Activated CD4-positive, alpha-beta T cell treated with anti-CD3 and anti-CD28 coated beads for 48 hours (primary cell): Measurements from ENCODE around the gene COL5A1.

Experiments
- DNase-seq: peaks from one replicate; pipeline ENCODE4 v3.0.0-alpha.2; 2020

The COL5A1 gene

DNA sequence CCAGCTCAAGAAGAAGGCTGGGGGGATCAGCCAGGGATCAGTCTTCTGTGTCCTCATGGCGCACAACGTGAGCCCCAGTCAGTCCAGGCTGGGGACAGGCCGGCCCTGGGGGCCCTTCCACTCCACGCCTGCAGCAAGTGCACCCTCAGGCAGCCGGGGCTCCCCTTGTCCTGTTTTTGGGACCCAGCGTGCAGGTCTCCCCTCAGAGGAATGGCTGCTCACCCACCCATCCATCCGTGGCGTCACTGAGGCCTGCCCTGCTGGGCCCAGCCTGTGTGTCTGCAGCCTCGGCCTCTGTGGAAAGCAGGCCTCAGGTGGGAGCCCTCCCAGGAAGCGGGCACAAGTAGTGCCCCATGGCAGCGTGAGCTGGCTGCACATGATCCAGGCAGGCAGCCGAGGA is 186.4 kb downstream of the COL5A1 start:
- DNase-seq: no peak

GRCh38 chr9:134828892-134829291 is 187.3 kb downstream of the COL5A1 start:
- DNase-seq: no peak

GRCh38 chr9:134829356-134829937 is 187.8 kb downstream of the COL5A1 start:
- no peak for DNase-seq

GRCh38 chr9:134830126-134830525 is 188.5 kb downstream of the COL5A1 start:
- no peak for DNase-seq

- no peak for DNase-seq
Observed at GRCh38 chr9:134830926-134831720, 189.5 kb downstream of the COL5A1 start.

DNA sequence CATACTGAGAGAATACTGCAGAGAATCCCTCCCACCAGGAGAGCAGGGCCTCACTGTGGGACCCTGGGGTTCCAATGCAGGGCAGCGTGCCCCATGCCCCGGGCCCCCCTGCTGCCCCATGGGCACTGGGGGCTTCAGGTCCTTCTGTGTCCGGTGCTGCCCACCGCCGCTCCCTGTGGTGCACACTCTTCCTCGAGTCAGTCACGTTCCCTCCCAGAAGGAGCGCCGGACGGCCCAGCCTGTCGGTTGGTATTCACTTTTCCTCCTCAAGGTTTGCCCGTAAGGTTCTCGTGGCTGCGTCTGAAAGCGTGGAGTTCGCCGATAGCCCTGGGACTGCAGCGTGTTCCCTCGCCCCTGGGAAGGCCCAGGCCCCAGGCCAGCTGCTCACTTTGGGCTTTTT is 190.9 kb downstream of the COL5A1 start:
- no peak for DNase-seq

DNA sequence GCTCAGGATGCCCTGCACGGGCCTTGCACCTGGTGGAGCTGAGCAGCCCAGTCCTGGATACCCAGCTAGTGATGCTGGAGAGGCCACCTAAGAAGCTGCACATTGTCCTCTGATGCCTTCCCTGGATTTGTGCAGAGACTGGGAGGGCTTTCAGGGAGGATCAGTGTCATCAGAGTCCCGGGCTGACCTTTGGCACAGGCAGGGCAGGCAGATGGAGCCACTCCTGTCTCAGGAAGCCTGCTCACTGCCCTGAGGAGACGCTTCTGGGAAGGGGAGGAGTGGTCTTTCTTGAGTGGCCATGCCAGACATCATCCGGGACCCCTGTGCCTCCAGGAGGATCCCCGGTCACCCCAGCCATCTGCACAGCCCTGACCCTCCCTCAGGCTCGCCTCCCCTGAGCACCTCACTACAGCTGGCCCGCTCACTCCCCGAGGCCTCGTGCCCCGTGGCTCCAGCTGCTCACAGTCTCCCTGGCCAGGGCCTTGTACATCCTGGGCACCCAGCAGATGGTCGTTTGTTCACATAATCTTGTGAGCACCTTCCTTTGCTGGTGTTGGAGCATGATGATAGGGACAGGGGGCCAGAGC is 191.8 kb downstream of the COL5A1 start:
- no peak for DNase-seq

DNA sequence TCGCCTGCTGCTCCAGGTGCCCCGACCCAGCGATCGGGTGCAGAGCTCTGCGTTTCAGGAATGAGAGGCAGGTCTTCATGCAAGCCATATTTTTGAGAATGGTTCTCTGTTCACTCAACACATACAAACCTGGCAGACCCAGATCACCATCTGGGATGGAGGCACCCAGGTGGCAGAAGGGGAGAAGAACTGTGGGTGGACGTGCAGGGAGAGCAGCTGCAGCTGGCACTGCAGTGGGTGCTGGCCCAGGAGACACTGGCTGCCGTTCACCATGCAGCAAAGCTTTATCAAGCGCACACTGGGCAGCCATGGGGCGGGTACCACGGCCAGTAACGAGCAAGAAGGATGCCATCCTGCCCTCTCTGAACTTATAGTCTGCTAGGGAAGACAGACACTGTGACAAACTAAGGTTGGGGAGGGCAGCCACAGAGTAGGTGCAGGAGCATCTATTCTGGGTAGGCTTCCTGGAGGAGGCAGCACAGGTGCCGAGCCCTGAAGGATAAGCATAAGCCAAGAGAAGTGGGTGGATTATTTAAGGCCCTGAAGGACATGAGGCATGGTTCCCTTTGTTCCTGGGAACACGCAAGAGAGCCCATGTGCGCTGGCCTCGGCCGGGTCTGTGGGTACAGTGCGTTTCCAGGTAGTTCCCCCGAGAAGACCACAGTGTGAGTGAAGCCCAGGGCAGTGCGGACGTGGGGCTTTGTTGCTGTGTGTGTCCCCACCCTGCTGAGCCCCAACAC is 192.8 kb downstream of the COL5A1 start:
- DNase-seq: no peak

DNA sequence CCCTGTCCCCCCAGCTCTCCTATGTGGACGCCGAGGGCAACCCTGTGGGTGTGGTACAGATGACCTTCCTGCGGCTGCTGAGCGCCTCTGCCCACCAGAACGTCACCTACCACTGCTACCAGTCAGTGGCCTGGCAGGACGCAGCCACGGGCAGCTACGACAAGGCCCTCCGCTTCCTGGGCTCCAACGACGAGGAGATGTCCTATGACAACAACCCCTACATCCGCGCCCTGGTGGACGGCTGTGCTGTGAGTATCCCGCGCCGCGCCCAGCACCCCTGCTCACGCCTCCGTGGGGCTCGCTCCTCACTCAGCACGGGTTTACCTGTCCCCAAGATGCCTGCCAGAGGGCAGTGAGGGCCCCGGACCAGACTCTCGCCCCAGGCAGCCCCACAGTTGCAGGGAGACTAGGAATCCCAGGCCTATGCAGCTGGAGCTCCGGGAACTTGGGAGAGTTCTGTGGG is 193.4 kb downstream of the COL5A1 start:
- DNase-seq: no peak

DNA sequence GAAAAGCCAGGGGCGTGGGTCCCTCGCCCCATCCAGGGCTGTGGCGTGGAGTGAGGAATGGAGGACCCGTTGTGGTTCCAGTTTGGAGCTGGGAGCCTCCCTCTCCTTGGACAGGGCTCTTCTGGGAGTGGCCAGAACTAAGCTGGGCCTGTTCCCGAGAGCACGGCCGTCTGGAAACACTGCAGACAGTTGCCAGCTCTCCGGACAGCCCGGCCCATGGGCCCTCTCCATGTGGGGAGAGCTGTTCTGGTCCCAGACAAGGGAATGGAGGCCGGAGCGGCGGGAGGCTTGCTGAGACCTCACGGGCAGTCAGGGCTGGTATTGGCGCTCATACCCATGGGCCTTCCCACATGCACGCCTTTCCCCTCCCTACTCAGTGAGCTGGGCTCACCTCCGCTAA is 193.8 kb downstream of the COL5A1 start:
- no peak for DNase-seq

DNA sequence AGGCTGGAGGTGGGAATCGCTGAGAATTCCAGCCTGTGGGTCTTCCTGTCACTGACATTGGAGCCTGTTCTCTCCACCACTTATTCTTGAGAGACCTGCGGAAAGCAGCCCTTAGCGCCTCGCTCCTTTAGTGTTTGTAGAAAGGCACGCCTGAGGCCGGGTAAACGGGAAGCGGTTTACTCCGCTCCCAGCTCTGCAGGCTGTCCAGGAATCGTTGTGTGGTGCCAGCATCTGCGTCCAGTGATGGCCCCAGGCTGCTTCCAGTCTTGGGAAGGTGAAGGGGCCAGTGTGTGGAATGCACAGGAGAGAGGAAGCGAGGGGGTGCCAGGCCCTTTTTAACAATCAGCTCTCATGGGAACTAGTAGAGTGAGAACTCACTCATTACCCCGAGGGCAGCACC is 194.4 kb downstream of the COL5A1 start:
- no peak for DNase-seq

DNA sequence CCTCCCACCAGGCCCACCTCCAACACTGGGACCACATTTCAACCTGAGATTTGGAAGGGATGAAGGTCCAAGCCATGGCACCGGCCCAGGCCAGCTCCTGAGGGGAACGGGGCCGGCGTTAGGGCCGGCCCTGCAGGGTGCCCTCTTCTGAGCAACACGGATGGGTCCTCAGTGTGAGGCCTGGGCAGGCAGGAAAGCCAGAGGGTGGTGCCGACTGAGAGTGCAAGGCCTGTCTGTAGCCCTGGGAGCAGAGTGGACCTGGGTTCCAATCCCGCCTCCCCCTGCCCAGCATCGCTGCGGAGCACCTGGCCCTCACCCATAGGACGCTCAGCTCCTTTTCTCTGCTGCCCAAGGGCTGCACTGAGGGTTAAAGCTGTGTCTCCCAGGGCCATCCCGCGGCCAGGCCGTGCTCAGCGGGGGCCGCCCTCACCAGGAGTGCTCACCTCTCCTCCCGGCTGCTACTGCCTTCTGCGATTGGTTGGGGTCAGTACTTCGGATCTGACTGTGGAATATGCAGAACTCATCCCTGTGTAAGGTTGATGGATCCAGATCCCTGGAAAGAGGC is 194.9 kb downstream of the COL5A1 start:
- DNase-seq: no peak

- DNase-seq: no peak
Observed at GRCh38 chr9:134837529-134837928, 195.9 kb downstream of the COL5A1 start.

- DNase-seq: no peak
Observed at GRCh38 chr9:134838651-134839454, 197.2 kb downstream of the COL5A1 start.

DNA sequence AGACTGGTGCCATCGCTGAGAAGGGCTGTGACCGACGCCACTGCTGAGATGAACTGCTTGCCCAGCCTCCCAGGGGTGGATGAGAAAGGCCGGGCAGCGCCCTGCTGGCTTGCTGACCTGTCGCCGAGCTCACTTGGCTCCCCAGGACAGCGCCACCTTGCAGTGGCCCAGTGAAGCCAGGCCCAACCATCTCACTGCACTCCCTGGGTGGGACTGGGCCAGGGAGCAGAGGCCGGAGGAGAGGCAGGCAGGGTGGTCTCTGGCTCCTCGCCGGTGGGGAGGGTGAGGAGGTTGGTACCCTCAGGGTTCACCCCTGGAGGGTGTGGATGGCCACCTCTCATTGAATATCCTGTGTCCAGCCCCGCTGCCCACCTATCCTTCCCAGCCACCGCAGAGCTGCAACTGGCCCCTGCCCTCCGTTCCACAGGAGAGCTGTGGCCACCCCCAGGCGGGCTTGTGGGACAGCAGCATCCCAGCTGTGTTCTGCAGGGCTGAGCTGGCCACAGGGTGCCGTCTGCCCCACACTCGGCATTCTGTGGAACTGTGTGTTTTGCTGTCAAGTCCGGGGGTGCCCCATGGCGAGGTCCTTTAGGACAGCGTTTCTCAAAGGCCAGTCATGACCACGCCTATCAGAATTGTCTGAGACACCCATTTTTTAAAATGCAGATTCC is 198.0 kb downstream of the COL5A1 start:
- DNase-seq: no peak

- DNase-seq: no peak
Observed at GRCh38 chr9:134840511-134840910, 198.9 kb downstream of the COL5A1 start.

GRCh38 chr9:134841180-134841904 is 199.7 kb downstream of the COL5A1 start:
- DNase-seq: no peak

DNA sequence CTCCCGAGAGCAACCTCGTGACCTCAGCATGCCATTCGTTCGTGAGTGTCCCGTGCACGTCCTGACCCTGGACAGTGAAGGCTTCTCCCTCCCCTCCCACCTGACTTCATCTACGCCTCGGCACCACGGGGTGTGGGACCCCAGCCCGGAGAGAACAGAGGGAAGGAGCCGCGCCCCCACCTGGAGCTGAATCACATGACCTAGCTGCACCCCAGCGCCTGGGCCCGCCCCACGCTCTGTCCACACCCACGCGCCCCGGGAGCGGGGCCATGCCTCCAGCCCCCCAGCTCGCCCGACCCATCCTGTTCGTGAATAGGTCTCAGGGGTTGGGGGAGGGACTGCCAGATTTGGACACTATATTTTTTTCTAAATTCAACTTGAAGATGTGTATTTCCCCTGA is 200.7 kb downstream of the COL5A1 start:
- DNase-seq: no peak

GRCh38 chr9:134843740-134844139 is 202.1 kb downstream of the COL5A1 start:
- DNase-seq: no peak

DNA sequence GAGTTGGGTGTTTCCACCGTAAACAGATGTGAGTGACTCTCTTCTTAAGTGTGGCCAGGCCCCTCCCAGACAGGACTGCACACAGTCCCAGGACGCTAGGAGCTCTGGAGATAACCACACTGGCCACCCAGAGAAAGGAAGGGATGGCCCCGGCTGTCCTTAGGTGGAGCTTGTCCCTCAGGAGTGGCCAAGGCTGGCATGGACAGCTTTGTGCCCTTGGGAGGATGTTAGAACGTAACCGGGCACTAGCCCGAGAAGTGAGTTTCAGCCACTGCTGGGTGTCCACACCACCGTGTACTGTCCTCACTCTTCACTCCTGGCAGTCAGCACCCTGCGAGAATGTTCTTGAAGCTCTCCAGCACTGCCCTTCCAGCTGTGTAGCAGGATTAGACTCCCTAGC is 203.2 kb downstream of the COL5A1 start:
- DNase-seq: no peak

DNA sequence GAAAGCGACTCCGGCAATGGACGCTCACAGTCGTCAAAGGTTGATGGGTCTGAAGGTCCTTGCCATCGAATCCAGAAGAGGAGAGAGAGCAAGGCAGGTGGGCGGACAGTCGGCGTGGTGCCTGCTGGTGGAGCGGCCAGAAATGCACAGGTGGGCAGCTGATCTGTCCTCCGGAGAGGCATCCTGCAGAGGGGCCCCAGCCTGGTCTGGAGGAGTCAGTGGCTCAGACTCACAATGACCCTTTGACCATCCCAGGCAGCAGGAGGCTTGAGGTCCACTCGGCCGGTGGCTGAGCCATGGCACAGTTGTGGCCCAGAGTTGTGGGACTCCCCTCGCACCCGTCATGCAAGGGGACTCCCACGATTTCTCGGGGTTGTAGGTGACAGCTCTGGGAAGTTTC is 204.6 kb downstream of the COL5A1 start:
- no peak for DNase-seq
